HG02642 (cell line): ENCODE data around the gene SDR9C7.
"Not testable (repeated sequence)": the region's sequence is repeated elsewhere in the genome, so short reads cannot be mapped to it uniquely, and the experiment has no call there.

Experiments used
- ATAC-seq: cut with Tn5 transposase; IDR thresholded peaks from one replicate; pipeline ENCODE4 v1.9.1; 2021; ENCODE audit warnings: mild to moderate bottlenecking; ENCODE audit not compliant: unreplicated experiment, poor library complexity

SDR9C7 gene

DNA sequence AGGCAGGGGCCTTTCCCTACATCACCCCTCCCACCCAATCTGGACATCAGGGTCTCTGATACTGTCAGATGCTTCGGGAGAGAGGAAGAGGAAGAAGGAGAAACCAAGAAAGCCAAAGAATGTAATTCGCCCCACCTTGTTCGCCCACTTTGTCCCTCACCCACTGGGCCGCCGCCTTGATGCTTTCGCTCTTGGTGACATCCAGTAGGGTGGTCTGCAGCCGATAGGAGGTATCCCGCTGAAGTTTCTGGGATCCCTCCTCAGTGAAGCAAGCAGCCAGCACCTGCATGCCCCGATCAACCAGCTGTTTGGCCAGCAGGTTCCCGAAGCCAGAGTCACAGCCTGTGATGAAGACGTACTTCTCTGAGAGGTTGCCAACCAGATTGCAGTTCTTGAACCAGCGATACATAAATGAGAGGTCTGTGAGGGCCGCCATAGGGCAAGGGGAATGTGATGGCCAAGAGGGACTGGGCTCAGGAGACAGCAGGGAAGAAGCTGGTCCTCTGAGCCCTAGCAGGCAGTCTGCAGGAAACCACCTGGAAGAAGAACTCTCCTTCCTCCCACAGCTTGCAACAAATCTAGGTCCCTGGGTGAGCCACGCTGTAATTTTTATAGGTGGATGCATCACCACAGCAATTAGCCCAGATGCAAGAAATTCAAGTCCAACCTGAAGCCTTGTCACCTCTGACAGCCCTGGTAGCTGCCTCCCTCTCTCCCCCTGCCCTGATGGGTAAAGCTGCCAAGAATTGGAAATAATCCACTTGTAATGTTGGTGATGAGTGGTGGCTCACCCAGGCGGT lies at the start of gene SDR9C7:
Gene SDR9C7 (minus strand): TSS at position 583 of the 800 bp plus-strand sequence. CDS start 147 bp downstream, at position 436.
- no peak for ATAC-seq

- no peak for ATAC-seq
Measured at GRCh38 chr12:56983386-56983785, 49.2 kb upstream of the SDR9C7 start.

DNA sequence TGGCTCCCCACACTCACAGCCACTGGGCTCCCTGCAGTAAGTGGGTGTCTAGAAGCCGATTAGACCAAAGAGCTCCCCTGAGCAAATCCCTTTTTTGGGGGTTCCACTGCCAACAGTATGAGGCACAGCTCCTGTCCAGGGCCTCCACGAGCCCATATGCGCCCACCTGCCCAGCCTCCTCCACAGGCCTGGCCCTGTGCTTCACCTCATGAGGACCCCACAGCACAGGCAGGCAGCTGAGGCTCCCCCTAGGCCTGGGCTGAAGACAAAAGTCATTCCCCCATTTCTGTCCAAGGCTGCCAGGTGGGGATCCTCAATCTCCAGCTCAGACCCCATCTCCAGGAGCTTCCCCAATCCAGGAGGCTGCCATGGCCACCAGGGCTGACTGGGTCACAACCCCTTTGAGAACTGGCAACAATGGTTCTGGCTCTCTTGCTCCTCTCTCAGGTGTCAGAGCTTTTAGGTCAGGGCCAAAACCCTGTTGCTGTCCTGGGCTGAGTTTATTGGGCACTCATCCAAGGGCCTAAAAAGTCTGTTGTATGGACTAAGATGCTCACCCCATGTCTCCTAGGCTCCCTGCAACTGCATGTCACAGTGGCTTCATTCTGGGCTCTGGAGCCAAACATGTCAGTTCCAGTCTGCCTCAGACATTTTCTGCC lies 48.5 kb upstream of the SDR9C7 start:
- not testable (repeated sequence) for ATAC-seq

- no peak for ATAC-seq
Measured at GRCh38 chr12:56980941-56981530, 46.8 kb upstream of the SDR9C7 start.

GRCh38 chr12:56980268-56980667 lies 46.1 kb upstream of the SDR9C7 start:
- ATAC-seq: no peak

GRCh38 chr12:56979628-56980027 lies 45.4 kb upstream of the SDR9C7 start:
- no peak for ATAC-seq

DNA sequence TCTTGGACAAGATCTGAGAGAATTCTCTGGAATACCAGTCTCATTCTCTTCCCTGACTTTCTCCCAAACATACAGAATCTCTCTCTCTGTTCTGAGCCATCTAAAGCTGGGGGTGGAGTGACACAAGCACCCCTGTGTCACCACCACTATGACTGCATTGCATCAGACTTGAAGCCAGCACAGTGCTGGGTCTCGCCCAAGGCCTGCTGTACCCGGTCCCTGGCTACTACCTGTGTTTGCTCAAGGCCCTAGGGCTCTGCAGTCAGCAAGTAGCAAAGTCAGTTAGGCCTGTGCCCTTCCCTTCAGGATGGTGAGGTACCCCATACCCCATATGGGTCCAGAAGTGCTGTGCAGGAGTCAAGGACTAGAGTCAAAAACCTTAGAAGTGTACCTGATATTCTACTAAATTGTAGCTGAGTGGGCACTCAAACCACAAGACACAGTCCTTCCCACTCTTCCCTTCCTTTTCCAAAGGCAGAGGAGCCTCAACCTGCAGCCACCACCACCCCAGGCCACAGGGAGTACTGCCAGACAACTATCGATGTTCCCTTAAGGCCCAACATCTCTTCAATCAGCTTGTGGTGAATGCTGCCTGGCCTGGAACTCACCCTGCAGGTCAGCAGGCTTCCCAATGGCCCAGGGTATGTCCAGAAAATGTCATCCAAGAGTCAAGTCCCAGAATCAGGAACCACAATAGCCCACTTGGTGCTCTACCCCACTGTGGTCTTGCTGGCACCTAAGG lies 44.4 kb upstream of the SDR9C7 start:
- no peak for ATAC-seq

DNA sequence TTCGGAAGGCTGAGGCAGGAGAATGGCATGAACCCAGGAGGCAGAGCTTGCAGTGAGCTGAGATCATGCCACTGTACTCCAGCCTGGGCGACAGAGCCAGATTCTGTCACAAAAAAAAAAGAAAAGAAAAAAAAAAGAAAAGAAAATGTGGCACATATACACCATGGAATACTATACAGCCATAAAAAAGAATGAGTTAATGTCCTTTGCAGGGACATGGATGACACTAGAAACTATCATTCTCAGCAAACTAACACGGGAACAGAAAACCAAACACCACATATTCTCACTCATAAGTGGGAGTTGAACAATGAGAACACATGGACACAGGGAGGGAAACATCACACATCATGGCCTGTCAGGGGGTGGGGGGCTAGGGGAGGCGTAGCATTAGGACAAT lies 43.2 kb upstream of the SDR9C7 start:
- not testable (repeated sequence) for ATAC-seq

- not testable (repeated sequence) for ATAC-seq
Measured at GRCh38 chr12:56974224-56974623, 40.0 kb upstream of the SDR9C7 start.

DNA sequence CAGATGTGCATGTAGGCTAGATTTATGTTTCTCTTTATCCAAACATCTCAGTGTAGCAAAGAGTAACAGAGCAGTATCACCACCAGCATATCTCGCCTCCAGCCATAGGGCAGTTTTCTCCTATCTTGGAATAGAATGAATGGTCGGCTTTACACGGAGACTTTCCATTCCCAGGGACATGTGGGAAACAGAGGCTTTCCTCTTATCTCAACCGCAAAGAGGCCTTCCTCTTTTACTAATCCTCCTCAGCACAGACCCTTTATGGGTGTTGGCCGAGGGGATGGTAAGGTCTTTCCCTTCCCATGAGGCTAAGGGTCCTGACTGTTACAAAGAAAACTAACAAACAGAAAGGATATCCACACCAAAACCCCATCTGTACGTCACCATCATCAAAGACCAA lies 34.7 kb upstream of the SDR9C7 start:
- not testable (repeated sequence) for ATAC-seq

GRCh38 chr12:56965997-56966642 lies 31.9 kb upstream of the SDR9C7 start:
- not testable (repeated sequence) for ATAC-seq

DNA sequence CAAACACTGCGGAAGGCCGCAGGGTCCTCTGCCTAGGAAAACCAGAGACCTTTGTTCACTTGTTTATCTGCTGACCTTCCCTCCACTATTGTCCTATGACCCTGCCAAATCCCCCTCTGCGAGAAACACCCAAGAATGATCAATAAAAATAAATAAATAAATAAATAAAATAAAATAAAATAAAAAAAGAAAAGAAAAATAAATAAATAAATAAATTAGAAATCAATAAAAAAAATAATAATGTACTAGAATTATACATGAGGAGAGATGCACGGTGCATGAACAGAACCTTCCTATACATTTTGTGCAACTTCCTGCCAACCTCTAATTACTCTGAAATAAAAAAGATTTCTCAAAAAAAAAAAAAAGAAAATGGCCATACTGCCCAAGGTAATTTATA lies 30.9 kb upstream of the SDR9C7 start:
- ATAC-seq: not testable (repeated sequence)

DNA sequence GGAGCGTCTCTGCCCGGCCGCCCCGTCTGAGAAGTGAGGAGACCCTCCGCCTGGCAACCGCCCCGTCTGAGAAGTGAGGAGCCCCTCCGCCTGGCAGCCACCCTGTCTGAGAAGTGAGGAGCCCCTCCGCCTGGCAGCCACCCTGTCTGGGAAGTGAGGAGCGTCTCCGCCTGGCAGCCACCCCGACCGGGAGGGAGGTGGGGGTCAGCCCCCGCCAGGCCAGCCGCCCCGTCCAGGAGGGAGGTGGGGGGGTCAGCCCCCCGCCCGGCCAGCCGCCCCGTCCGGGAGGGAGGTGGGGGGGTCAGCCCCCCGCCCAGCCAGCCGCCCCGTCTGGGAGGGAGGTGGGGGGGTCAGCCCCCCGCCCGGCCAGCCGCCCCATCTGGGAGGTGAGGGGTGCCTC lies 29.3 kb upstream of the SDR9C7 start:
- ATAC-seq: not testable (repeated sequence)

DNA sequence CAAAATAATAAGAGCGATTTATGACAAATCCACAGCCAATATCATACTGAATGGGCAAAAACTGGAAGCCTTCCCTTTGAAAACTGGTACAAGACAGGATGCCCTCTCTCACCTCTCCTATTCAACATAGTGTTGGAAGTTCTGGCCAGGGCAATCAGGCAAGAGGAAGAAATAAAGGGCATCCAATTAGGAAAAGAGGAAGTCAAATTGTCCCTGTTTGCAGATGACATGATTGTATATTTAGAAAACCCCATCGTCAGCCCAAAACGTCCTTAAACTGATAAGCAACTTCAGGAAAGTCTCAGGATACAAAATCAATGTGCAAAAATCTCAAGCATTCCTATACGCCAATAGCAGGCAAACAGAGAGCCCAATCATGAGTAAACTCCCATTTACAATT lies 28.0 kb upstream of the SDR9C7 start:
- ATAC-seq: not testable (repeated sequence)

- no peak for ATAC-seq
Measured at GRCh38 chr12:56958422-56958821, 24.2 kb upstream of the SDR9C7 start.

DNA sequence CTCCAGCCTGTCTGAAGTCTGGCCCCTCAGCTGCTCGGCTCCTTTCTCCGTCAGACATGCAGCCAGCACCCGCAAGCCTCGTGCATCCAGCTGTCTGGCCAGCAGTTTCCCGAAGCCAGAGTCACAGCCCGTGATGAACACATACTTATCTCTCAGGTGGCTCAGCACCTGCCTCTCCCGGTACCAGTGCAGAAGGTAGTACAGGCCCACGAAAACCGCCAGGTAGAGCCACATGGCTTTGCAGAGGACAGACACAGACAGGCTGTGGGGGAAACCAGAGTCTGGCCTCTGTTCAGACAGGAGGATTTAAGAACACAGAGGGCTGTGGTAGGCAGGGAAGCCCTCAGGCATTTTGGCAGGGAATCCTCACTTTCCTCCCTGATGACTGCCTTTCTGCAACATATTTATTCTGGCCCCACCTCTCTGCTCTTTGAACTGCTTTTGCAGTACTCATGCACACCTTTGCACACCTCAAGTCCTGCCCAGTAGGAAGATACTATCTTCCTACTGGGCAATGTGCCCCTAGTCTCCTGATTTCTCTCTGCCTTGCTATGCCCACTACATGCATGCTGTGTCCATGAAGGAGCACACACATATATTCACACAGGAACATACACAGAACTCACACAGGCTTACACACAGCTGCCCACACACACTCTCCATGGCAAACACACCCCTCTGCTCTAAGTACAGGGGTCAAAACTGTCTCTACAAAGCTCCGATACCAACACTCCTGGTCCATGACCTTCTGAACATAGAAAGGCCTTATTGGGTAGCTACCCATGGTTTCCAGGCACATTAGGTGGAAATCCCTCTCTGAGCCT lies 23.2 kb upstream of the SDR9C7 start, which contains the start of gene RDH16:
Gene RDH16 (minus strand): TSS at position 380 of the 824 bp plus-strand sequence. CDS start 146 bp downstream, at position 234.
- no peak for ATAC-seq

DNA sequence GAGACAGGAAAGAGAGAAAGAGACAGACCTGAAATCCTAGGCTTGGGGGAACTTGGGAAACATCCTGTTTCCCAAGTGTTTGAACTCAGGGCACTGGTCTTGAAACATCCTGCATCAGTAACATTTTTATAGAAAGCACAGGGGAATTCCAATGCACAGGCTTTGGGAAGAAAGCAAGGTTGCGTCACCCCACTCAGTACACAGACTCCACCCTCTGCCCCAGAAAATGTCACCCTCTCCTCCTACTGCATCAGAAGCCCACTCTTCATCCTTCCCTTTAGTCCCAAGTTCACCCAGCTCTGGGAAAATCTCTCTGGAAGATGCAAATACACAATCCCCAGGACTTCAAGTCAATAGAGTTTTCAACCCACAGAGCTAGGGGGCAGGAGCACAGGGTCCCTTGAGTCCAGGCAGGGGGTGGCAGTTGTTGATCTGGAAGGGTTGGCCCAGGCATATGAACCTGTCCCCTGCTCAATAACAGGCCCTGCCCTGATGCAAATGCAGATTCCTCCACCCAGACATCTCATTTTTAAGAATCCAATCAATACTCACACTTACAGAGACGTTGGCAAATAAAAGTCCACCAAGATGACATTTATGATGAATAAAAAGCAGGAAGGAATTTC lies 21.5 kb upstream of the SDR9C7 start:
- ATAC-seq: no peak

DNA sequence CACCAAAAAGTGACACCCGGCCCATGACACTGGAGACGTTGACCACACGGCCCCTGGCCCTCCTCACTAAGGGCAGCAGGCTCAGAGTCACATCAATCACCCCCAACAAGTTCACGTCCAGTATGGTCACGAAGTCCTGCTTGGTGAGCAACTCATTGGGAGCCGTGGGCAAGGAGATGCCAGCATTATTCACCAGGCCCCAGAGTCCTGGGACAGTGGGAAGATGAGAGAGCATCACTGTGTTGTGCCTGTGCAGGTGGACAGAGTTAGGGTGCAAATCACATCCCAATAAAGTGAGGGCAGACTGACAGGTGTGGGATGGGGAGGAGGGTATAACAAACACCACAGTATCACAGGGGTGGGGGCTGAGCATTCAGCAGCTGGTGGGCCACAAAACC lies 20.7 kb upstream of the SDR9C7 start:
- no peak for ATAC-seq
